Measurements from ENCODE around the gene PHLDB2.

PHLDB2 gene

DNA sequence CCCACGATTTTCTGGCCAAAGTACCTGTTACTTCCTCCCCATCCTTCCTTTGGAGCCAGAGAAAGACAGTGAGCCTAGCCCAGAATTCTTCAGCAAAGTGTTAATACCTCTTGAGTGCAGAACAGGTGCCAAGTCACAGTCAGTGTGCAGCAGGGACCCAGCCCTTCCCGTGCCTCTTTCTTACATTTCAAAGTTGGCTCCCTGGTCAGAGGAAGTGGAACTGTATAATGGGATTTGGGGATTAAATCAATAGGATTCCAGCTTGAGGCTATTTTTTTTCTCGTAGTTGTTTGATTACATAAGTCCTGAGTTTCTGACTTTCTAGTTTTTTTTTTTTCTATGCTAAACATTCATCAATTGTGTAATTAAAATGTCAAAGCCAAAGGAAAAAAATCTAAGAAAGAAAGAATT, 67.2 kb downstream of the PHLDB2 start:
- DNase-seq = no peak

DNA sequence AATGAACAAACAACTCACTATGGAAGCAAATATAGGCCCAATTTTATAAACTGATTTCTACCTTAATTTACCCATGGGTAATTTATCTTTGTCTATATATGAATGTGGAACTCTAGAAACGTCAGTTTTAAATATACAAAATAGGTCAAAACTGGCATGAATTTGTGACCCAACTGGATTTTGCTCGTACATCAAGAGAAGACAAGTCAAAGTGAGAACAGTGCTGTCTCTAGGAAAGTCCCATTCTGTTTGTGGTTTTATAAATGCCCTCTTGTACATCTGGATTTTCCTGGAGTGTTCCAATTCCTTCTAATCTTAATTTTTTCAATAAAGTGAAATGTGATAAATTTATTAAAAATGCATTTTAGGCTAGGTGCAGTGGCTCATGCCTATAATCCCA, 69.5 kb downstream of the PHLDB2 start:
- no peak for DNase-seq

DNA sequence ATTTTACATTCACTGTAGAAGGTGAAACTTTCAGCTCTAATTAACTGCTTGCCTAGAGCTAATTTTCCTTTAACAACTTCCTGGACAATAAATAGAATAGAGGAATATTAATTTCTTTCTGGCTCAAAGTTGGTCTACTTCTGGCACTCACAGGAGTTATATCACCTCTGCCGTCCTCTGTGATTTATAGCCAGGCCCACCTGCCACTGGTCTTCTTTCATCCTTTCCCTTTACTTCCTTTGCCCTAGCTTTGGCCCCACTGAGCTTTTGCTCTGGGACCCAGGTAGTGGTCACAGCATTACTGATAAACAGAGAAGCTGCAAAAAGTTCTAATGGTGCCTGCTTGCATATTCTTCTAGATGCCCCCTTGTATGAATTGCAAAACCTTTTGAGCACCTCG, 70.4 kb downstream of the PHLDB2 start:
- DNase-seq = no peak

DNA sequence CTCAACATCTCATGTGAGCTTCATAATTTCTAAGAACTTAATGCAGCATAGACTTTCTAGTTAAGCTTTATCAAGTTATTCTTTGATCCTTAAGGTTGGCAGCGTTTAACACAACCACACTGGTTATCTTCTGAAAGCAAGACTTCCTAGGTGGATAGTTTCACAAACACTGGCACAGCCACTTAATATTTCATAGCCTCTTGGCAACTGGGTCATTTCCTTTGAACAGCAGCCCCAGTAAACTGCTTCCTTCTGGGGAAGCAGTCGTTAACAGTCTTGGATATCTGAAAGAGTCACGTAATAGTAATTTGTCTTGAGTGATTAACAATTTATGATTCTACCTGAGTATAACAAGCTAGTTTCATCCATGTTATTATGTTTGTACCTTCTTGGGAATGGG, 73.9 kb downstream of the PHLDB2 start:
- no peak for DNase-seq

DNA sequence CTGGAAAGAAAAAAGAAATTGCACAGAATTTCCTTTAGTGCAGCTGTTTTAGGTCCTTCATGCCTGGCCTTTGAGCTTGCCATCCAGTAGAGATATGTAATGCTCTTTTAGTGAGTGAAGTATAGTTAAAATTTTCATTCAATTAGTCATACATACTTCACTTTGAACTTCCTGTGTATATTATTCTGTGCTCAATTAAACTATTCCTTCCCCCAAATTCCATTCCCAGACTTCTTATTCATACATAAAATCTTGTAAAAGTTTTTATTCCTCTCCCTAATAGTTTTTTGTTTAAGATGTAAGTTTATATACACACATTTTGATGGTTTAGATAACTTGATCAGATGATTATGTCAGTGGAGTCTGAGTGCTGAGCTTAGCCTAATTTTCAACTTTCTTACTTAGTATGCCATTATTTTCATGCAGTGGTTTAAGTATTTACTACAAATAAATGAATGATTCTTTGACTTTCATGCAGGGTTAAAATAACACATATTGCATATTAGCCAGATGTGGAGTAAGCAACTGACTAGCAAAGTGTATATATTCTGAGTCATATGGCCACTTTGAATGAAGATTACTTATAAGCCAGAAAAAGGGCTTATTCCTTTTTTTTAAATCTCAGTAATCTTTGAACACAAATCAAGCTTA, 77.3 kb downstream of the PHLDB2 start:
- DNase-seq = peak; percentile 83

DNA sequence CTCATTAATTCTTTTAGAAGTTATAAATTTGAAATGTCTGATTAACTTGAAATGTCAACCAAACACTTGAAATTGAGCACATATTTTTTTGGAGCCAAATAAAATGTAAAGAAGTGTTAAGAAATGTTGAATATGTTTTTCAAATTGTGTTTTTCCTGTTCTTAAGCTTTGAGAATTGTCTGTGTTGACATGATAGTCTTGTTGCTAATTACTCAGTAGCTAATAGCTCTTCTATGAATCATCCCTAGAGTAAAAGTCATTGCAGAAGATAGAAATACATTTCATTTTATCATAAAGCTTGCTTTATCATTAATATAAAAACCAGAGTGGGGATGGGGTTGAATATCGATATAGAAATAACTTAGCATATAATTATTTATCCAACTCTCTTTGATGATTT, 77.9 kb downstream of the PHLDB2 start:
- DNase-seq = peak; percentile 35

DNA sequence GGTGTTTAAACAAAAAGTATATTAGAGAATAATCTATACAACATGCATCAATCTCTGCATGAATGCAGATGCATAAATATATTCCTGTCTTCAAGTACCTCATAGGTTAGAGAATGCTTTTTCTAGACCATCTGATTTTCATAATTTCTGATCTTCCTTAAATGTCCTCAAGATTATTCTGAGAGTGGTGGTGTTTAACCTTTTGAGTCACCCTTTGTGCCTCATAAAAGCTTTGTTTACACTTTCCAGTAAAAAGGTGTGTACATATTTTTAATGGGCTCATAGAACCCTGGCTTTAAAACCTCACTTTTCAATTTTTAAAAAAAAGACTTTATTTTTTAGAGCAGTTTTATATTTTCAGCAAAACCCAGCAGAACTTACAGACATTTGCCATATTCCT, 78.8 kb downstream of the PHLDB2 start:
- no peak for DNase-seq

DNA sequence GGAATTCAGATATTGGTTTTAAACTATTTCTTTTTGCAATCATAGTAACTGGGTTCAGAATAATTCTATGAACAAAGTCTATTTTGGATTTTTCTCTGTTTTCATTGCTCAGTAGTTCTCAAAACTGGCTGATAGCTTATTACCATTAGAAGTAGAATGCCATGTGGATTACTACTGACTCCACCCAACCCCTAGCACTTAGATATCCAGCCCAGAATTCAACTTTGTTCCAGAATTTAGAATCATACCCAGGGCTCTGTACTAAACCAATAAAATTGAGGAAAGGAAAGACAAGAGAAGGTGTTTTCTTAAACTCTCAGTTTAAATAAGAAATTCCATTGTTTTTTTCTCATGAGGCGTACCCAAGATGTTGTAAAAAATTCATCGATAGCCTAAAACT, 80.8 kb downstream of the PHLDB2 start:
- DNase-seq = no peak

DNA sequence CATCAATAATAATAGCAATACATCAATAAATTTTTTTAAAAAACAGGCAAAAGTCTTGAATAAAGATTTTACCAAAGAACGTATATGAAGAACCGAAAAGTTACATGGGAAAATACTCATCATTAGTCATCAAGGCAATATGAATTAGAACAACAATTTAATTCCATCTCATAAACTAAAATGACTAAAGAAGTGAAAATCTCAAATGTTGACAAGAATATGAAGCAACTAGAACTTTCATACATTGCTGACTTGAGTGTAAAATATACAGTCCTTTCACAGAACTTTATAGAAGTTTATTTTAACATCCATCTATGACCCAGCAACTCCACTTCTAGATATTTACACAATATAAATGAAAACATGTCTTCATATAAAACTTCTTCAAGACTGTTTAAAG, 84.5 kb downstream of the PHLDB2 start:
- no peak for DNase-seq

DNA sequence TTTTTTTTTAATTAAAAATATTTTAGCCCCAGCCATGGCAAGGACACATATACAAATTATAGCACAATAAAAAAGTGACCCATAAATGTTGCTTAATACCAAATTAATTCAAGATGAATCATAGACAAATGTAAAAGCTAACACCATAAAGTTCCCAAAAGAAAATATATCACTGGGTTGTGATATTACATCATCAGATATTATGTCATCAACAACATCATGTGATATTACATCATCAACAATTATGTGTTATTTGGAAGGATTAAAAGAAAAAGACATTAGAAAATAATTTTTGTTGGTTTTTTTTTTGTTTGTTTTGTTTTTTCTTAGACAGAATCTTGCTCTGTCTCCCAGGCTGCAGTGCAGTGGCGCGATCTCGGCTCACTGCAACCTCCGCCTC, 85.3 kb downstream of the PHLDB2 start:
- no peak for DNase-seq

DNA sequence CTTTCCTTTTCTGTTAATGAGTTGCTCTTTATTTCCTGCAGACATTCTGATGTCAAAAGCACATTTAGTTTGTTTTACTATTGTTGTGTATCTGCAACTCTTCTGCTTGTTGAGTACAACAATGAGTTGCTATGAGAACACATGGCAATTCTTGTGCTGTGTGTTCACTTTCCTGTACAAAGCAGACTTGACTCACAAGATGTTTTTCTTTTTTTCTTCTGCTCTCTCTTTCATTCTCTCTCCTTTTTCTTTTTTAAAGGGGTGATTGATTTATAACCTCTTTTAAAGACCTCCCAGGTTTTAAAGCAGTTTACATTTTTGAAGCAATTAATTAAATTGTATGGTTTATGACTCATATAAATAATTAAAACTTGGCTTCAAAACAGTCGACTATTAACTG, 88.2 kb downstream of the PHLDB2 start:
- DNase-seq = peak; percentile 55

DNA sequence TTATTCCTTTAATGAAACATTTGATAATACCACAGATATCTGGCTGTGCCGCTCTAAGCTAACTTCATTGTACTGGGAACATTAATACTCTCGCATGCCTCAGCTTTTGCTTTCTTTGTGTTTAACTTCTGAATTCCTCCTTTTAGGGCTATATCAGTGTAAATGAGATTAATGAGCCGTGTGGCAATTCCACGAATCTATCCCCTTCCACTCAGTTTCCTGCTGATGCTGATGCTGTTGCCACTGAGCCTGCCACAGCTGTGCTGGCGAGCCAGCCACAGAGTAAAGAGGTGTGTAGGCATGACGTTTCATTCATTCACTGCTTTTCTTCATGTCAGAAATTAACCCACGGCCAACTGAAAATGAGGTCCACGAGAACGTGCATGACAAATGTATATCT, 89.7 kb downstream of the PHLDB2 start:
- no peak for DNase-seq

DNA sequence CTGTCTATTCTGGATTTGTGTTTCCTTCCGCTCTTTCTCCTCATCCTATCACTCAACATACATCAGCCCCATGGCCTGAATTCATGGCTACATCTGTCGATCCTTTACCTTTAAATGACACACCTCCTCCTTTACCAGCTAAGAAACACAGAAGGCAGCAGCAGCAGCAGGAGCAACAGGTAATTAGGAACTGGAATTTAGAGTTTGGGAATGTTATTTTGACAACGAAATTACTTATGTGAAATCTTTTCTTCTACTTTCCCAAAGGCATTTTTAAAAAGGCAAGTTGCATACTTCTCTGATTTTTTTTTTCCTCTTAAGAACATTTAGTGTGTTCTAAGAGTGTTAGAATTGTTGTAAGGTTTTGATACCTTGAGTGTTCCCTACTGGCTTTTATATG, 90.6 kb downstream of the PHLDB2 start:
- no peak for DNase-seq

DNA sequence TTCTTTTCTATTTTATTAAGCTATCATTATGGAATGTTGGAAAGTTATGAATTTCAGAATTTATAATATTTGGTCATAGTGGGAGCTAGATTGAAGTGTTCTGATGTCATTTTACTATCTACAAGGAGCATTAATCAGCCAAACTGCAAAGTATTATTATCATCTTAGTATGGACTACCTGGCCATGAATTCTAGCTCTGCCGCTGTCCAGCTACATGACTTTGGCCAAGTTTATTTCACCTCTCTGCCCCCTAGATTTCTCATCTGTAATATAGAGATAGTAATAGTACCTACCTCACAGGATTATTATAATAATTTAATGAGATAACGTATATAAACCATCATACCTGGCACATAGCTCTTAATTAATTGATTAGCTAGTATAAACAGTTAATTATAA, 92.0 kb downstream of the PHLDB2 start:
- DNase-seq = no peak

DNA sequence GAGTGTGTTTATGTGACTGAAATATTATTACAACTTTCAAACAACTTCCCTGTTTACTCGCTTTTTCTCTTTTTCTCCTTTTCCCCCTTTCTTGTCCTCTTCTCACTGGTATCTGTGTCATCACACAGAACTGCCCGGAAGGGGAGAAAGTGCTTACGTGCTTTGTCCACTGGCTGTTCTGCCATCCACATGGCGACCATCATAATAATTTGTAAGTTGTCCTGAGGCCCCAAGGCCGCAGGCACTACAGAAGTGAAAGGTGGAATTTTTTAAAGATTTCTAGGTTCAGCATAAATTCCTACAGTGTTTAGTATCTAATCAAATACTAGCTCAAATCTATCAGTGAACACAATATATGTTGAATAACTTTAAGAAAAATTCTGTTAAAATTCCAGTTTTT, 93.0 kb downstream of the PHLDB2 start:
- DNase-seq = no peak

DNA sequence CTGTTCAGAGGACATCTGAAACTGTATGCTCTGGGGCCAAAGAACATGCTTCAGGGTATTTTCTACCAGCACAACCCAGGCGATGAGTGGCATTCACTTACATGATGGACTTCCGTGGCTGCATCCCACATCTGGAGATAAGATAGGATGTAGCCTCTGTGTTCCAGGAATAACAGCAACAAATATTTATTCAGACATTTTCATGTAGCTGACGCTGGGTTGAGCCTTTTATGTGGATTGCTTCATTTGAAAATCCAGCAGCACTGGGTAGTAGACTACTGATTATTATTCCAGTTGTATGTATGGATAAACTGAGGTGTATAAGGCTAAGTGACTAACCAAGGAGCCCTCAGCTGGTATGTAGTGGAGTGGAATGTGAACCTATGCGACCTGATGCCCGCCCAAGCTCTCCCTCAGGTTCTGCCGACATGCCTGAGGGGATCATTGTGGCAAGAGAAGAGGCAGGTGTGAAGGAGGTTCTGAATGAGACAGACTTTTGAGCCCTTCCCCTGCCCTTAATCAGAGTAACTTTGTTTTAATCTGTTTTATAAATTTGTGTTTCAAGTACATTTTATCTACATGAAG, 93.9 kb downstream of the PHLDB2 start:
- DNase-seq = no peak

DNA sequence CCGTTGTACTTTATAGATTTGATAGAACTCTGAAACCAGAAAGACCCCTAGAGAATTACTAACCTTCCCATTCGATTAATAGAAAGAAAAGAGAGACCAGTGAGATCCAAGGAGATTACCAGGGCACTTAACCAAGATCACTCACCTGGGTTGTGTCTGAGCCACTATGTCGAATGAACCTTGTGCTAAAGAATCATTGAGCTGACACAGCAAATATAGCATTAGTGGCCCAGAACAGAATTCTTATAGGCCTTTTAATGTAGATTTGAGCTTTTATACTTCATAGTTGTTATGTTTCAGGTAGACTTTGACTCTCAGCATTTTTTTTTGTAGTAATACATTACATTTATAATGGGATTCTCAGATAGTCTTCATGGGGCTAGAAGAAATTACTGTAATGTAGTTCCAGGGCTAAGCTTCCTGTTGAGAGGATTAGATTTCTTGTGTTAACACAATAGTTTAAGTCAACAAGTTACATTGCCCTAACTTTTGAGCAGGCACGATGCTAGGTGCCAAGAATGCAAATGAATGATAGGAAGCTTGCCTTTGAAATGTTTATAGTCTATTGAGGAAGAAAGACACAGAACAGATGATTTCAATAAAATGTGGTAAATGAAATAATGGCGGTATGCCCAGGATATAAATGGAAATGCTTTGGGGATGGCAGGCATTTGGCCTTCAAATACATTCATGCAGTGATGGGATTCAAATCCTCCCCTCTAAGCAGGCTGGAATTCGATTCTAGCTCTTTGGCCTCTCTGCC, 95.3 kb downstream of the PHLDB2 start:
- peak; percentile 79 for DNase-seq

DNA sequence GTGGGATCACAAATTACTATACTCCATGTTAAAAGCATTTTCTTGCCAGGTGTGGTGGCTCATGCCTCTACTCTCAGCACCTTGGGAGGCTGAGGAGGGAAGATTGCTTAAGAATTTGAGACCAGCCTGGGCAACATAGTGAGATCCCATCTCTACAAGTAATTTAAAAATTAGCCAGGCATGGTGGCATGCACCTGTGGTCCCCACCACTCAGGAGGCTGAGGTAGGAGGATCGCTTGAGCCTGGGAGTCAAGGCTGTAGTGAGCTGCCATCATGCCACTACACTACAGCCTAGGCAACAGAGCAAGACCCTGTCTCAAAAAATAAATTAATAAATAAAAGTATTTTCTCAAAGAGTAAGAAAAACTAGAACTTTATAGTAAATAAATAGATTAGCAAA, 96.8 kb downstream of the PHLDB2 start:
- no peak for DNase-seq

DNA sequence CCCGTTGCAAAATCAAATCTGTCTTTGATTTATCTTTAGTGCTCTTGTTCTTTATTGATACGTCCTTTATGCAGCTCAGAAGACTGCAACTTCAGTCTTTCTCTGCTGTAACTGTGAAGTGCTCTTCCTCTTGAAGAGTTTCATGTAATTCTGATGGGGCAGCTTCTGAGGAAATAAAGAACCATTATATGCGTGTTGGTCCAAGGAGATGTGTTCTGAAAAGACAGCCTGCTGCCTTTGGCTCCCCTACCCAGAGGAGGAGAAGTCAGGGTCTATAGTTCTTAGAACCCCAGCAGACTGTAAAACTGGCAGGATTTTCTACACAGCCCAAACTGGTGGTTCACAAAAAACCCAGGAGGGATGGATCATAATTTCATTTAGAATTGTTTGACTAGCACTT, 97.4 kb downstream of the PHLDB2 start:
- DNase-seq = no peak

DNA sequence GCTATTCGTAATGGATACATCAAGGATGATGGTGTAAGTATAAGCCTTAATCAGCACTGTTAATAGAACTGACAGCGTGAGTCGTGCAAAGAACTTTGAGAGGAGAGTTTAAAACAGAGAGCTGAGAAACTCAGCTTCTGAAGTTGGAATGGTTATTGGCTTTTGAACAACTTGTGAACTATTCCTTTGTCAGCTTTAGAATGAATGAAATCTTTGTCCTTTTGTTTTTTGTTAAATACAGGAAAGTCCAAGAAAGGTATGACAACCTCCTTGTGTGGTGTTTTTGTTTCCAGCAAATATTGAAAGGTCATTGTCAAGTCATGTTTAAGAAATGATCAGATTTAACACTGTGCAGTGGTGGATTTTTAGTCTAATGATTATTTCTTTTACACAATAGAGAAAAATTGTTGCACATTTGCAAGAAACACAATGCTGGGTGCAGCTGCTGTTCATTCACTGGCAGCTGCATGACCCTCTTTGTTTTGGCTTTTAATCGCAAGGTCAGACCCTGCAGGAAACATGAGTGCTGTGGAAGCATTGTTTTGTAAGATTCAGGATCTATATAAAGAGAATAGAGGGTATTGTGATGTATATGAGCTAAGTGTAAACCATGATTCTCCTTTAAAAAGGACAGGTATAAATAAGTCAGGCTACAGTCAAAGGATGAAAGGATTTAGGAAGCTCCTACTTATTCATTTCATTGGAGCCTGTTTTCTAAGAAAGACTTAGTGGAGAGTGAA, 98.1 kb downstream of the PHLDB2 start:
- no peak for DNase-seq

DNA sequence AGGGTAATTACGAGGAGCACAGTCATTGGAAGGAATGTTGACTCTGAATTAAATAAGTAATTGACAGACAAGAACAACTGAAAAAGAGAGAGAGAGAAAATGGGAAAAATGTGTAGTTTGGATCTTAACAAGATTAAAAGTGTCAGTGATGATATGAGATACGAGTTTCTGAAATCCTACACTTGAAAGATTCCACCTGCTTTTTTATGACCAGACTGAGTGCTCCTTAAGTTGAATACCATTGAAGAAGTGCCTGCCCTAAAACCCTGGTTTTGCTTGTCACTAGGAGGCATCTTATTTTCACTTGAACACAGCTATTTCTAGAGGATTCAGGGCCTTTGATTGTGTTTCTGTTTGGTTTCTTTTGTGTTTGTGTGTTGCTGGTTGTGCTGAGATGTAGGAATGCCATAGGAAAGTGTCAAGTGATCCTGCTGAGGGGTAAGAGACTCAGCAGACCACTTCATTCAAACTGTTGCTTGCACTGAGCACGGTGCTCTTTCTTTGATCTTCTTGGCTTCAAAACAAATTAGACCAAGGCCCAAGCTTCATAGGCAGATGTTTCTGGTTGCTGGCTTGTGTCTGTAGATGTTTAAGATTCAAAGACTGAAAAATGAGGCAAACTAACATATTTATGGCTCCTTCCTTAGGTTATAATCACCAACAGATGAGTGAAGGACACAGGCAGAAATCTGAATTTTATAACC, 102.5 kb downstream of the PHLDB2 start:
- DNase-seq = peak; percentile 73

DNA sequence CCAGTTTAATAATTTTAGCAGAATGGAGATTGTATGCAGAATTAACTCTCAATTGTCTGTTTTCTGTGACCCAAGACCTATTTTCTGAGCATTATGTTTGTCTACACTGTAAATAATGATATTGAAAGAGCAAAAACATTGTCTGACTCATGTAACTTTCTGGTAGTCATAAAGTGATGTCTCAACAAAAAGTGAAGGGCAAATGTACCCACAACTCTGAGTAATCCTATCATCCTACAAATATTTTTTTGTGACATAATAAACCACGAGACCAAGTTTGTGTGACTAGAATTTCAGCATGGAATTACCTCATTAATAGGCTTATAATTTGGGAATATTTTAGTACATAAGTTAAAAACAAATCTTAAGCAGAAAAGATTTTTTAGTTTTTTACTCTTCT, 104.4 kb downstream of the PHLDB2 start:
- peak; percentile 61 for DNase-seq

DNA sequence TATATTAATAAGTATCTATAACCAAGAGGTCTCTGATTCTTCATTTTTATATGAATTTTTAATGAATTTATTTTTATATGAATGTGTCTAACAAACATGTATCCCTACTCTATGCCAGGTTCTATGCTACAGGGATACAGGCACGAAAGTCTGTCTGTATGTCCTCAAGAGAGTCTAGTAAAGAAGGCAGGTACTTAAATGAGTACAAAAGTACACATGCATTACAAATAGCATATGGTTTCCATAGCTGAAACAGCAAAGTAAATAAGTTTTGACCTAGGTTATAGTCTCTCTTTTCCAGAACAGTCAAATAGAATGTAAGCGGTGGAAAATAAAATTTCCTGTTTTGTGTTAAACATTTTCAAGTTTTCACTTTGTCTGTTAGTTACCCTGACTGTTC, 106.4 kb downstream of the PHLDB2 start:
- no peak for DNase-seq
